Activated CD8-positive, alpha-beta memory T cell treated with anti-CD3 and anti-CD28 coated beads for 24 hours (primary cell): ENCODE results near the gene ORM2.
"Not testable (repeated sequence)": the region's sequence is repeated elsewhere in the genome, so short reads cannot be mapped to it uniquely, and the experiment has no call there.

Experiments
- DNase-seq: peaks from one replicate; pipeline ENCODE4 v3.0.0-alpha.2; 2020

Gene ORM2

DNA sequence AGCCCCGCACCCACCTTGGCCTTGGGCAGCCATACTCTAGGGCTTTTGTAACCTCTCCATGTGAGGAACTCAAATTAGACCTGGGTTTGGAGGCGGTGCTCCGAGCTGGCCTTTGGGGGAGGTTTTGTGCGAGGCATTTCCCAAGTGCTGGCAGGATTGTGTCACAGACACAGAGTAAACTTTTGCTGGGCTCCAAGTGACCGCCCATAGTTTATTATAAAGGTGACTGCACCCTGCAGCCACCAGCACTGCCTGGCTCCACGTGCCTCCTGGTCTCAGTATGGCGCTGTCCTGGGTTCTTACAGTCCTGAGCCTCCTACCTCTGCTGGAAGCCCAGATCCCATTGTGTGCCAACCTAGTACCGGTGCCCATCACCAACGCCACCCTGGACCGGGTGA lies at the start of gene ORM2:
ORM2 (plus strand) TSS at position 245 of the 398 bp plus-strand sequence; CDS start at position 281, 36 bp downstream.
- DNase-seq: not testable (repeated sequence)

DNA sequence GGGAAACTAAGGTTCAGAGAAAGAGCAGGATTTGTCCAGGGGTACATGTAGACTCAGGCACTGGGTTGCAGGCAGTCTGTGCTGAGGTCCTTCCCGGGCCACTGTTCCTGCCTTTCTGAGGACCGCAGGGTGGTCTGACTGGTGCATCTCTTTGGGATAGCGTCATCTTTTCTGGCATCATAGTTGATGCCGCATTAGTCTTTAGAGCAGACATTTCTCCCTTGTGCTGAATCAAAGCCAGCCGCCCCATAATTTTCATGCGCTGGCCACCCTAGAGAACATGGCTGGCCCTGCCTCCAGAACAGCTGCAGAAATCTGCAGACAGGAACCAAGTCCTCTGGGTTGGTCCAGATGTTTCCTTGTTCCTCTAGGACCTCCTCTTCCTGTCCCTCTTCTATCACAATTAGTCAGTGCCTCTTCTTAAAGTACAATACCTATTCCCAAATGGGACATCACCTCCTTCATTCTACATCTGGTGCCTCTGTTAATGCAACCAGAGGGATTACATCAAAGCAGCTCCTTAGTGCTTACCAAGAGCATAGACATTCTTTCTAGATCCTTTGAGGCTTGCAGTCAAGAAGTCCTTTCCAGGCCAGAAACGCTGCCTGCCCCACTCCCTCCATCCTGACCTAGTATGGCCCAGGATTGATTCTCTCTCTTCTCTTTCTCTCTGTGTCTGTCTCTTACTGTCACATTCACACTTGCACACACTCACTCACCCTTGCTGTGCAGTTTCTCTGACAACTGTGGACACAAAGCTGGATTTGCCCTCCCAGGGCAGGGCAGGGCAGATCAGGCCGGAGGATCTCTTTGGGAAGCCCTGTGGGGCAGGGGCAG lies 48.8 kb upstream of the ORM2 start:
- DNase-seq: no peak

DNA sequence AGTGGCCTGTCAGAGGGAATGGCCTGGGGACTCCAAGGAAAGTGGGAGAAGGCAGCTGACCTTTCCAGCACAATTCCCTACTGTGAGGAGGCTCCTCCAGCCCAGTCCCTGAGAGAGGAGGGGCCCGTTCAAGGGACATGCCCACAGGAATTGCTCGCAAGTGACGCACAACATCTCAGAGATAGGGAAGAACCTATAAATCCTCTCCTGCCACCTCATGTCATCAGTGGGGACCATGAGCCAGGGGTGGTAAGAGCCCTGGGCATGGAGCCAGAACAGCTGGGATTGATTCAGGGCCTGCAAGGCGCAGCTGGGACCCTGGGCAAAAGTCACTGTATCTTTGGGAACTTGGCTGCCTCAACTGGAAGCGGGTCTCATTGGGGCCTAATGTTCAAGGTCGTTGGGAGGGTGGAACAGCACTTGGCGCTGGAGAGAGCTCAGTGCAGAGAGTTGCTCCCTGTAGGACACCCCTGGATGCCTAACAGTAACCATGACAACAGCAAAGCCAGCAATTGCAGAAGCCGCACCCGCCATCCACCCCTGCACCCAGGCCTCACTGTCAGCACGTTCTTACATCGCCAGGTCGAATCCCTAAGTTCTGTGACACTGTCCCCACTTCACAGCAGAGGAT lies 48.1 kb upstream of the ORM2 start:
- no peak for DNase-seq

DNA sequence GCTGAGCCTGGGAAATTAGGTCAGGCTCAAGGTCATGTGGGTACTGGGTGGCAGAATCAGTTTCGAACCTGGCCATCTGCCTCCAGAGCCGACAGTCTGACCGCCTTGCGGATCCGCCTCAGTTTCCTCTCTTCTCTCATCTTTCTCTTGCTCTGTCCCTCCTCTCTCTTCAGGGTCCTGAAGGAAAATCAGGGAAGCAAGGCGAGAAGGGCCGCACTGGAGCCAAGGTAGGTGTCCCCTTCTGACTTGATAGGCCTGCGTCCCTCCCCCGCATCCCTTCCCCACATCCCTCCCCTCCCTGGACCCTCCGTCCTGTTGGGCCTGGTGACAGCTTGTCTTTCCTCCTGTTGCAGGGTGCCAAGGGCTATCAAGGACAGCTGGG lies 47.6 kb upstream of the ORM2 start:
- DNase-seq: no peak

DNA sequence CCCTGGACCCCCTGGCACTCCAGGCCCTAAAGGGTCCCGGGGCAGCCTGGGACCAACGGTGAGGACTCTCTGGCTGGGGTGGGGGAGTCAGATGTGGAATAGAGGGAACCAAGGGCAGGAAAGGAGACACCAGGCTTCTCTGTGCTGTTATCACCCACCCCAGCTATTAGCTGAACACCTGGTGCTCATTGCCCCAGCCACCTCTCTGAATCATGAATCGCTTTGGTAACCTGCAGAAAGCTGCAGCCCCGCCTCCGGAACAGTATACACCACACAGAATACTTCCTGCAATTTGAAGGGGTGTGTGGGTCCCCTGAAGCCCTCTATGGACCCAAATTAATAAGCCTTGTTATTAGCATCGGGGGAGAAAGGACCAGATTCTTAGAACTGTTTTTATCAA lies 47.2 kb upstream of the ORM2 start:
- DNase-seq: no peak

DNA sequence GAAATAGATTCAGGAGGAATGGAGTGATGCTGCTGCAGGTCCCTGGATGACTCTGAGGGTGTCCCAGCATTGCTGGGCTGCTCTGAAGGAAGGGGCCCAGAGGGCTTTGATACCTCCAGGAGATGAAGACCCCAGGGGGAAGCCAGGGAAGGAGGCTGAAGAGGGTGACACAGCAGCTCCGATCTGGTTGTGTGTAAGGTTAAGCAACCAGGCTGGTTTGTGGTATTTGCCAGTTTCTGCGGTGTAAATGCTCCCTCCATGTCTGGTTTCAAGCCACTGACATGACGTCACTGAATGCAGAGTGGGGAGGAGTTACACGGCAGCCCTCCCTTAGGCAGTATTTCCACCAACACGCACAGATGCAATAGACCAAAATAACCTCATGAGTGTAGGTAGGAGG lies 46.7 kb upstream of the ORM2 start:
- DNase-seq: no peak

DNA sequence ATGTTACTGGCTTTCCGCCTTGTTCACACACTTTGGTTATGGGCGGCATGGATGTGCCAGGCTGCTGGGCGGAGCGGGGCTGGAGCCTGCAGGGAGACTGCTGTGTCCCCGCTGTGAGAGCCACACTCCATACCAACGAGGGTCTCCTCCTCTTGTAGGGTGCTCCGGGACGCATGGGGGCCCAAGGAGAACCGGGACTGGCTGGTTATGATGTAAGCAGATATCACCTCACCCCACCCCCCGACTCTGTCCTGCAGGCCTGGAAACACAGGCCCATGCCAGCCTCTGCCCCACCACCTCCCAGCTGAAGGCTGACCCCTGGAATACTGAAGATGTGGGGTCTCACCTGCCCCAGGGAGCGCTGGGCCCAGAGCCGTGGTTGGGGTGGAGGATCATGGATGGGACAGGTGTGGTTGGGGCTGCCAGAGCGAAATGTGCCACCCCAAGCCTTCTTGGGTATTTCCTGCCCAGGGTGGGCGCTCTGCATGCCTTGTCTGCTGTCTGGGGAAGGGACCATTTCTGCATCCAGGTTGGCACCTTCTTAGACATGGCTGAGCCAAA lies 46.0 kb upstream of the ORM2 start:
- DNase-seq: no peak

DNA sequence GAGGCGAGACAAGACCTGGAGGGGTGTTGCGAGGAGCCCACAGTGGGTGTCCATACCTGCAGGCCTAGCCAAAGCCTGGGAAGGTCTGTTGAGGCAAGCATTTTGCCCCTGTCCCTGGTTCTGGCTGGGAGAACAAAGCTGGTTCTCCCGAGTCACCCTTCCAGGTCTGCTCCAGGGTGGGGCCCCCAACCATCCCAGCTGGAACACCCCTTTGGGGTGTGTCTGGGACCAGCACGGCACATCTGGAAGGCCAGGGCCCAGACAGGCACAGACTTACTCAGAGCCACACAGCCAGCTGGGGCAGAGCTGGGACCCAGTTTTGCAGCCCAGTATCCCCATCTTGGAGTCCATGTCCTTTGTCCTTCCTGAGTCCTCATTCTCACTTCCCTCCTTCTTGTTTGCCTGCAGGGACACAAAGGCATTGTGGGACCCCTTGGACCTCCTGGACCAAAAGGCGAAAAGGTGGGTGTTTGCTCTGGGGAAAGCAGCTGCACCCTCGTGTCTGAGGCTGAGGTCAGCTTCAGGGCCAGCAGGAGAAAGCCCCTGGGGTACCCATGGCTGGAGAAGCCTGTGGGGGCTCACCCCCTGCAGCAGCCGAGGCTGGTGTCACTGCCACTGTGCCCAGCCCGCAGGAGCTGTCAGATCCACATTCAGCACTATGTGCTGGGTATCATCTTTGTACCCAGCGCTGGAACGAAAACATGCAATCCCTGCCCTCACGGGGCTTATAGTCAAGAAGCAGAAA lies 45.2 kb upstream of the ORM2 start:
- no peak for DNase-seq

DNA sequence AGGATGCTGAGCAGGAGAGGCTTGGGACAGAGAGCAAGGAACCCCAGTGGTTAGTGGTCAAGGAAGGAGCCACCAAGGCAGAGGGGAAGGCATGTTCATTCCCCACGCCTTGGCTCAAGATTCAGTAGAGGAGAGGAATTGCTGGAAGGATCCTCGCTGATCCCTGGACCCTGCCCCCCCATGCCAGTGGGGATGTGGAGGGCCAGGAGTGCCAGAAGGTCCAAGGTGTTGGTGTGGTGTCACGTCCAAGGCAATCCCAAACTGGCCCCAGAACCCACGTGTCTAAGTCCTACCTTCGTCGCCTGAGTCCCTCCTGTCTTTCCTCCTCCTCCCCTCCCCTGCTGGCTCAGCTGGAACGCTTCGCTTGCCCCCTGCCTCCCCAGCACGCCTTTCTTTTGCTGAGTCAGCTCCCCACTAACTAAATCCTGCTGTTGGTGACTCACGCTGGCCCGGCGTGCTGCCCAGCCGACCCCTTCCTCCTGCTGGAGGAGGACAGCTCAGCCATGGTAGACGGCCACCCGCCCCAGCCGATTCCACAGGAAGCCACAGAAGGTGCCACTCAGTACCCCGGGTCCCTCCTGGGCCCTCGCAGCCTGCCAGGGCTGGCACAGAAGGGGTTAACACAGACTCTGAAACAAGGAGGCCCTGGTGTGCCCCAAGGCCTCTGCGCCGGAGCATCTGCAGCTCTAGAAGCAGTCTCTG lies 44.4 kb upstream of the ORM2 start:
- DNase-seq: no peak

DNA sequence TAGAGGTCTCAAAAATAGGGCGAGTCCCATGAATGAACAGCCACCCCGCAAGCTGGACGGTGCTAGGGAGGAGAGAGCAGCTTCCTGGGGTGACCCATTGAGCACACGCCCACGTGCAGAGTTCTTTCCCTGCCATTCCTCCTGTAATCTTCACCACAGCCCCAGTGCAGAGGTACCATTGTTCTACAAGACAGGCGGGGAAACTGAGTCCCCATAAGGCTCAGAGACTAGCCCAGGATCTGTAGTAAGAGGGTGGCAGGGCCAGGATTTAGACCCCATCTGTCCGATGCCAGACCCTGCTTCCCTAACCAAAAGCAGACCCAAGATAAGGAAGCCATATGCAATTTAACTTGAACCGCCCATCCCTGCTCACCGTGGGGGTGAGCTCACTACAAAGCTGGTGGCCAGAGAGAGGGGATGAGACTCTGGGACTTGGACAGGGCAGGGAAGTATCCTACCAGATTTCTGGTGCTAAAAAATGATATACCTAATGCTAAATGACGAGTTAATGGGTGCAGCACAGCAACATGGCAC lies 43.5 kb upstream of the ORM2 start:
- no peak for DNase-seq

DNA sequence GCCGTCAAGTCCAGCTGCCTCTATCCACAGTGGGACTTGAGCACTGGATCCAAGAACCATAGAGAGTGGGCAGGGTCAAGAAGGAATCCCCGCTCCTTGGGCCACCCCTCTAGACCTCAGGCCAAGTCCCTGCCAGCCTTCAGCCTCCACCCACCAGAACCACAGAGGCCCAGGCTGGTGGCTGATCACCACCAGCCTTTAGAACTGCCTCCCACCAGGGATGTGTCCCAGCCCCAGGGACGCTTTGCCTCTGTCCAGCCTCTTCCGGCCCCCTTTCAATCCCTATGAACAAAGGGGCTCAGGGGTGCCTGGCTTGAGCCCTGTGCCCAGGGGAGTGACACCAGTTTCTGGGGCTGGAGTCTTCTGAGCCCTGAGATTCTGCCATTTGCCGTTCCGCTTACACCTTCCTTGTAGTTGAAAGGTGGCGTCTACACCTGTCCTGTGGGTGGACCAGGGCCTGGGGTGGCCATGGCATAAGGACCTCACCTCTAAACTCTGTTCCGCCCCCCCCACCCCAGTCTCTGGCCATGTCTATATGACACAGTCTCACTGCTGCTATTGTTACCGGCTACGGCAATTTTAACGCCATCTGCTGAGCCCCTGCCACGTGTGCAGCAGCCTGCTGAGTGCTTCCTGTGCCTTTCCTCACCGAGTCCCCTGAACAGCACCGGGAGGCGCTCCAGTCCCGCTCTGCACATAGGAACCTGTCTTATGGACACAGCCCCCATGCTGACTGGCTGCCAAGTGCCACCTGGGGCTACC lies 42.5 kb upstream of the ORM2 start:
- no peak for DNase-seq

DNA sequence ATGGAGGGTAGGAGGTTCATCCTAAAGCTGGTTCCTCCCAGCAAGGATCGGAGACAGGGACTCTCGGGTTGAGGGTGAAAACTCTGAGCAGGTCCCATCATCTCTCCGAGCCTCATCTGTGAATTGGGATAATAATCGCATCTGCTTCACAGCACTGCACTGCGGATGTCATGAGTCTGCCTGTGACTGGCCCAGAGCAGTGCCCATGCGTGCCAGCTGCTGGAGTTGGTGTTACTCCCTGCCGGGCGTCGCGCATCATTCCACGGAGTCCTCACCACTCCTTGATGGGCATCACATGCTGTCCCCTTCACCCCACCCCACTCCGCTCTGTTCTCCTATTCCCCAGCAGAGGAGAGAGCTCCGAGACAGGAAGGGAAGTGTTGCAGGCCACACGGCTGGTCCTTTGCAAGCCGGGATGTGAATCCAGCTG lies 41.9 kb upstream of the ORM2 start:
- no peak for DNase-seq

DNA sequence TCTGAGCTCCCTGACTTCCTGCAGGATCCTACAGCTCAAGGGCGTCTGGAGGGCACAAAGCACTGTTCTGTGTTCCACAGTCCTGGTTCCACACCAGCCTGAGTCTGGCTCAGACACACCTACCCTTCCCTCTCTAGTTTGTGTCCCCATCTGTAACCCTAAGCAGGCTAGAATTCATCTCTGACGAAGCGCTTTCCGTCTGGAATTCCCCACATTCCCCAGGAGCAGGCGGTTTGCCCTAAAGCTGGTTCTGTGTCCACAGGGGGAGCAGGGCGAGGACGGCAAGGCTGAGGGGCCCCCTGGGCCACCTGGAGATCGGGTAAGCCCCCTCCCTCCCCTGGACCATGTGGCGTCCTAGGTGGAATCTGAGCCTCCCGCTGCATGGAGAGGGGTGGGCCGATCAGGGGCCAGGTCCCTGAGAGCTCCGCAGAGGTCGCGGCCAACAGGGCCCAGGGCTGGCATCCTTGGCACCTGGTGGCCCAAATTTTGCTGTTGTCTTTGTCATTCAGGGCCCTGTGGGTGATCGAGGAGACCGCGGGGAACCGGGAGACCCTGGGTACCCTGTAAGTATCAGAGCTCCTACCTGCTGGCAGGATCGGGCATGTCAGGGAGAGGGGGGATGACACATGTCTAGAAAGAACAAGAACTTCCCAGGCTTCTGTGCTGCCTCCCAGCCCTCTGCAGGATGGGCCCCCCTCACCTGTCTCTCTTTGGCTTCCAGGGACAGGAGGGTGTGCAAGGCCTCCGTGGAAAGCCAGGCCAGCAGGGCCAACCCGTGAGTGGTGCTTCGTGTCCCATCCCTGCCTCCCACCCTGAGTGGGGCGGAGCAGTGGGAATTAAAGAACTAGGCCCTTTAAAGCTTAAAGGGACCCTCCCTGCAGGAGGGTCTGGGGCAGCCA lies 41.2 kb upstream of the ORM2 start:
- DNase-seq: no peak

DNA sequence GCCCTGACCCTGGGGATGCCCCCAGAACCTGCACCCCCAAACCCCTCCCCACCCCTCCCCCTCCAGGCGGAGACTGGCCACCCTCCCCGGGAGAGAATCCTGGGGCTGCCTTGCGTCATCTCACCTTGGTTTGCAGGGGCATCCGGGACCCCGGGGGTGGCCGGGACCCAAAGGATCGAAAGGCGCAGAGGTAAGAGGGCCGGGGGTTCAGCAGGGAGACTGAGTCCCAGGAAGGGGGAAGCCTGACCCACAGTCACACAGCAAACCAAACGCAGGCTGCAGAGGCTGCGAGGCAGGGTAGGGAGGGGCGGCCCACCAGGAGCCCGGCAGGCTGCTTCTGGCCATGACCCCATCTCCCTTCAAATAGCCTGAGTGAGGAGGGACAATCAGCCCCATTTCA lies 40.6 kb upstream of the ORM2 start:
- no peak for DNase-seq

DNA sequence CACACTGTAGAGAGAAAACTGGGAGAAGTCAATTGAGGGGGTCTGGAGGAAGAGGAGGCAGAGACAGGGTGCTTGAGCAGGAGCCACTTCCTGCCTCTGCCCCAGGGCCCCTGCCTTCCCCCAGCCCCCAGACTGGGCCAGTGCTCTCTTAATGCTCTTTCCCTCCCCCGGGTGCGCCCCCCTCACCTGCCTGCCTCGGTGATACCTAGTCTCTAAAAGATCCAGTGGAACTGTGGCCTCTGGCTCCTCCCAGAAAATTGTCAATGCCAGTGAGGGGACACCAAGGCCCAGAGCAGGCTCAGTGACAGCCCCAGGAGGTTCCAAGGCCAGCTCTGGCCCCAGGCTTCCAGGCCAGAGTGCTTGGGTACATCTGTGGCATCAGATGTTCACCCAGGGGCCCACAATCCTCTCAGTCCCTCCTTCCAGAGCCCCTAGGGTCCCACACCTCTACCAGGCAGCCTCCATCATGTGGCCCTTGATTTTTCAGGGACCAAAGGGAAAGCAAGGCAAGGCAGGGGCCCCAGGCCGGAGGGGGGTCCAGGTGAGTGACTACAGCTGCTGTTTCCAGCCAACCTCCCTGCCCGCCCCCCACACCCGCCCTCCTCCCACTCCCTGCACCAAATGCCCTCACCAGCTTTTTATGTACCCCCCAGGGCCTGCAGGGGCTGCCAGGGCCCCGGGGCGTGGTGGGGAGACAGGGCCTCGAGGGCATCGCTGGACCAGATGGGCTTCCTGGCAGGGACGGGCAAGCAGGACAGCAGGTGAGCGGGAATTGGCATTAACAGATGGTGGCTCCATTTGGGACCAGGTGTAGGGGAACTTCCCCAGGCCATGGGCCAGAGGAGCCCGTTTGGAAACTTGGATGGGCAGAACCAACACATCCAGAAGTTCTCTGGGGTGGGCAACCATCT lies 39.8 kb upstream of the ORM2 start:
- DNase-seq: peak; percentile 40

DNA sequence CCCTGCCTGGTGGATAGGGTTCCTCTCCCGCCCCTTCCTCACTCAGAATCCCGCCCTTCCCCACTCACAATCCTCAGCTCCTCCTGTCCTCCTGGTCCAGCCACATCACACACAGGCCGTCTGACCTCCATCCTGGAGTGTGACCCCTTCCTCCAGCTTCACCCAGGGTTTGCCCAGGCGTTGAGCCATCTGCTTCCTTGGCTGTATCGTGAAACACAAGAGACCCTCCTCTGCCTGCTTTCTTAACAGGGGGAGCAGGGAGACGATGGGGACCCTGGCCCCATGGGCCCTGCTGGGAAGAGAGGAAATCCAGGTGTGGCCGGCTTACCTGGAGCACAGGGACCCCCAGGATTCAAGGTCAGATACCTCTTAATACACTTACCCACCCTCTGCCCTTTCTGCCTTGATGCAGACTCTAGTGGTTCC lies 39.1 kb upstream of the ORM2 start:
- DNase-seq: no peak

DNA sequence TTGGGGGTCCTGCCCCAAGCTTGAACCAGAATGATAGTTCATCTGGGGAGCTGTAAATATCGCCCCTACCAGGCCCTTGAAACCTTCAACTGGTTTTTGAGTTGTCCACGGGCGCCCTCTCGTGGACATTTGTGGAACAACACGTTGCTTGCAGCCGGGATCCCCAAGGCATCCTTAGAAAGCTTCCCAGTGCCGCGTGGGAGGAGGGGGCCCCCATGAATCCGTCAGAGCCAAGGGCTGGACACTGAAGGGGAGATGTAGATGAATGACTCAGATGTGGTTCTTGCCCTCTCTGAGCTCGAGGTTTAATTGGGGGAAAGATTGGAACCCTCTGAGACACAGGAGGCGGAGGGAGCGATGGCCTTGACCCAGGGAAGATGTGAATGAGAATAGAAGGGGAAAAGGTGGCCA lies 38.6 kb upstream of the ORM2 start:
- DNase-seq: peak; percentile 93

DNA sequence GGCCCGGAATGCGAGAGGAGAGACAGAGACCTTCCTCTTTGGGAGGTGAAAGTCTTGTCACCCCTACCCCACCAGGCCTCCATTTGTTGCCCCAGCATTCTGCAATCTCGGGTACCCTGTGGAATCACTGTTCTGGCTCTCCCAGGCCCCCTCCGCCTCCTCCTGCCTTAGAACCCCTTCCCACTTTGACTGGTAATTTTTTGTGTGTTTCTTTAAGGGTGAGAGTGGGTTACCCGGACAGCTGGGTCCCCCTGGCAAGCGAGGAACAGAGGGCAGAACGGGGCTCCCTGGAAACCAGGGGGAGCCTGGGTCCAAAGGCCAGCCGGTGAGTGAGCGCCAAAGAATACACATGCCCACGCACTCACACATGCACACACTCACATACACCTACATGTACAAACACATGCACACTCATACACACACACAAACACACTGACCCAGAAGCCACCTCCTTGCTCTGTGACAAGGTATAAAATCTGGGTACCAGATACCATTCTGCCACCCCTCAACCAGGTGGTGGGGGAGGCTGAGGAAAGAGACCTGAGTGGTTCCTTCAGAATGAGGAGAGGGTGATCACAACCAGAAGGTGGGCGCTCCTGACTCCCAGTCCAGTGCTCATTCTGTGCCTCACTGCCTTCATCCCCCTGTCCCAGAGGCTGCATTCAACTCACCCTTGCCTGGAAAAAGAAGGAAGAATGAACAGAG lies 37.6 kb upstream of the ORM2 start:
- DNase-seq: peak; percentile 30

DNA sequence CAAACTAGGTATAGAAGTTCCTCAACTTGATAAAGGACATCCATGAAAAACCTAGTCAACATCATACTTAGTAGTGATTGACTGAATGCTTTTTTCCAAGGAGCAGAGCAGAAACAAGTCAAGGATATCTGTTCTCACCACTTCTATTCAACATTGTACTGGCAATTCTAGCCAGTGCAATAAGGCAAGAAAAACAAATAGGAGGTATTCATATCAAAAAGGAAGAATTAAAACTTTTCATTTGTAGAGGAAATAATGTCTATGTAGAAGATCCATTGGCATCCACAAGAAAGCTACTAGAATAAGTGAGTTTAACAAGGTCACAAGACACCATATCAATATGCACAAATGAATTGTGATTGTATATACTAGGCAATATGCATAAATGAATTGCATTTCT lies 35.0 kb upstream of the ORM2 start:
- DNase-seq: no peak
